Upper lobe of left lung (tissue), 4 donors: ENCODE data around the gene THSD1.

Experiments used
- CTCF ChIP-seq, 6 experiments: fragments of 450-650 bp in 4 of 6; fragments of 200-600 bp in 2 of 6; sonication (generic) in 2 of 6; IDR thresholded peaks; one replicate each; pipeline ENCODE4 v1.5.1; 2016 to 2019; ENCODE audit warnings: antibody characterized with exemption in 6 of 6
- POLR2A ChIP-seq, 4 donors: fragments of 450-650 bp; IDR thresholded peaks; one replicate each; pipeline ENCODE4 v1.5.1; 2016 to 2017; ENCODE audit warnings: antibody characterized with exemption in 4 of 4, mild to moderate bottlenecking in 2 of 4

- TF ChIP-seq POLR2A (IDR thresholded peaks at IDR 0.05) (no peak), CTCF (IDR thresholded peaks at IDR 0.05) (no peak)
These were observed 26.5 kb upstream of the THSD1 start for GRCh38 chr13:52432456-52432855.
